Psoas muscle (tissue), 8 donors: Measurements from ENCODE around the gene PTPRO. TPM values are rescaled to one million over a fixed set of nuclear protein-coding genes. Genes with fewer than 3 reads are reported as not detected.

ENCODE experiments used
- ATAC-seq, 4 donors: fragments of 200-7000 bp; cut with Tn5 transposase; one replicate each; pipeline ENCODE4 v1.9.1; 2020; ENCODE audit warnings: moderate library complexity in 3 of 4, mild to moderate bottlenecking in 2 of 4
- DNase-seq, 2 donors: peaks; one replicate each; pipeline ENCODE4 v3.0.0-alpha.2; 2020
- H3K27ac ChIP-seq: fragments of 200-600 bp; one replicate; pipeline ENCODE4 v1.8.0; 2022
- H3K27me3 ChIP-seq, 3 donors: fragments of 200-600 bp in 1 of 3; one replicate each; pipeline versions ENCODE4 v1.6.1 to v1.8.0; 2013 to 2022; ENCODE audit warnings: low read length in 2 of 3, mild to moderate bottlenecking in 2 of 3, moderate library complexity in 1 of 3; ENCODE audit not compliant: insufficient read depth in 3 of 3
- H3K36me3 ChIP-seq, 2 donors: fragments of 200-600 bp in 1 of 2; one replicate each; pipeline versions ENCODE4 v1.6.1 to v1.8.0; 2013 to 2022; ENCODE audit warnings: low read depth in 1 of 2, mild to moderate bottlenecking in 1 of 2, moderate library complexity in 1 of 2; ENCODE audit not compliant: insufficient read depth in 1 of 2
- H3K4me1 ChIP-seq: fragments of 200-600 bp; one replicate; pipeline ENCODE4 v1.8.0; 2022
- H3K4me3 ChIP-seq: fragments of 200-600 bp; one replicate; pipeline ENCODE4 v1.8.0; 2022; ENCODE audit warnings: mild to moderate bottlenecking
- H3K9me3 ChIP-seq: fragments of 200-600 bp; one replicate; pipeline ENCODE4 v1.8.0; 2022
- WGBS, 3 donors: extraction: QIAGEN DNeasy Blood & Tissue Kit; methylation state at CpG; one replicate each; pipeline versions ENCODE4 v1.1.6 to v1.1.7; 2013; 5-methylcytosine and 5-hydroxymethylcytosine counted together
- intact Hi-C, 2 donors: fragments of 100-400 bp; cut with DNase I; formaldehyde crosslinking; loops; one replicate each; pipeline versions ENCODE4 v1.11.0 to v1.14.2; 2022
- polyA plus RNA-seq, 3 donors: library from polyadenylated mRNA; stranded (reverse); fragments of 200-250 nt; gene quantifications; one replicate each; pipeline ENCODE4 v1.2.3, GENCODE V29; 2013
- total RNA-seq, 4 donors: library from RNA; stranded (reverse); fragmentation: NEBNext Ultra II Directional in 2 of 4; extraction: Animal tissue kit (Norgen Biotek cat#: 25700) in 2 of 4; gene quantifications; one replicate each; pipeline versions ENCODE4 v1.2.1 to v1.2.4, GENCODE V29; 2021 to 2023
- TF ChIP-seq, protein P1 (sequence below): fragments of 200-600 bp; IDR thresholded peaks from one replicate; pipeline ENCODE4 v1.8.0; 2022; ENCODE audit warnings: antibody characterized with exemption
- donor health status: healthy with polysubstance abuse.
- donor health status: DM: no; HTN: no; CAD: no; lungs with moderate emphysema.
- donor health status: Bipolar disorder and iron deficiency.
- donor health status: healthy.
- donor health status: DM: yes; HTN: yes; CAD: no.
- donor health status: DM: no; HTN: no; CAD: no.
- donor health status: DM: no; HTN: no; CAD: no.
- donor health status: DM: yes; HTN: yes; CAD: no.

The PTPRO gene
- total and polyA plus RNA-seq, 7 donors, result 0.21 to 2.3 (median 0.45) TPM

DNA sequence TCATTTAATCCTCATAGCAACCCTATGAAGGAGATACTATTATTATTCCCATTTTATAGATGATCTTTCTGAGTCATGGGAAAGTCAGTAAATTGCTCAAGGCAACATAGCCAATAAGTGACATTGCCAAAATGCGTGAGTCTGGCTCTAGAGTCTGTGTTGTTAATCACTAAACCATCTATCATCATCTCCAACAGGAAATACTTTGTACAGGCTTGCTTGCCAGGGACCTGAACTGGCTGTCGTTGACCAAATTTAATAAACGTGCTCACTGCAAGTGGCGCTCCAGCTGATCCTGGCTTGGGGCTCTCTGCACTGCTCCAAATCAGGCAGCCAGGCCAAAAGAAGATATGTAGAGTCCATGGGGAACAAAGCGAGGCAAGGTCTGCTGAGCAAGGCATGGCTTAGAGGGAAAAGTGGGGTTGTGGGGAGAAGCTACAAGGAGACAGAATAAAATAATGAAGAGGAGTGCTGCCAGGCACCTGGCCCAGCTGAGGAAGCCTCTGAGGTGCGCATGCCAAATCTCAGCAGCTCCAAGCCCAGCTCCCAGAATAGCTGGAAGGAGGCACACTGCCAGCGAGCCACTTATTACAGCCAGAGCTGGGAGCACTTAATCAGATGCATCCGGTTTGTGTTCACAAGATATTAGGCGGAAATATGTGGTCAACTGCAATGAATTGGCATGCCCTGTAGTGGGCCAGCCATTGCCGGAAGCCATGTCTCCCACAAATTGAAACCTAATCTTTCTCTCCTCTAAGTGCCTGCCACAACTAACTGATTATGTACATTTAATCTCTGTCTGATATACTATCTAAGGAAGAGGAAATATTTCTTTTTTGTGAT, 43.3 kb upstream of the PTPRO start:
- intact Hi-C loops, result loop anchor here (5.0 to 10.0 kb wide), 4 partner anchors 243 to 578 kb away; partner anchors contain the start of gene ART4 (in 1 of the 2)
- DNase-seq (peak; percentile 85 to 92), ATAC-seq (peak; percentile 89 to 95 (median 92))
- no peaks in the 10 kb centered on the region for H3K9me3 ChIP-seq
- peaks cover 13% of the 10 kb centered on the region for H3K4me1 ChIP-seq
- no peaks in the 10 kb centered on the region for H3K27me3 ChIP-seq
- H3K4me3 ChIP-seq, result no peak overlapping the region
- 2 to 5% (median 5%) methylated on average over 10 of the region's 10 CpGs for WGBS, 3 donors
- H3K36me3 ChIP-seq, result no peaks in the 10 kb centered on the region
- TF ChIP-seq, protein P1, sequence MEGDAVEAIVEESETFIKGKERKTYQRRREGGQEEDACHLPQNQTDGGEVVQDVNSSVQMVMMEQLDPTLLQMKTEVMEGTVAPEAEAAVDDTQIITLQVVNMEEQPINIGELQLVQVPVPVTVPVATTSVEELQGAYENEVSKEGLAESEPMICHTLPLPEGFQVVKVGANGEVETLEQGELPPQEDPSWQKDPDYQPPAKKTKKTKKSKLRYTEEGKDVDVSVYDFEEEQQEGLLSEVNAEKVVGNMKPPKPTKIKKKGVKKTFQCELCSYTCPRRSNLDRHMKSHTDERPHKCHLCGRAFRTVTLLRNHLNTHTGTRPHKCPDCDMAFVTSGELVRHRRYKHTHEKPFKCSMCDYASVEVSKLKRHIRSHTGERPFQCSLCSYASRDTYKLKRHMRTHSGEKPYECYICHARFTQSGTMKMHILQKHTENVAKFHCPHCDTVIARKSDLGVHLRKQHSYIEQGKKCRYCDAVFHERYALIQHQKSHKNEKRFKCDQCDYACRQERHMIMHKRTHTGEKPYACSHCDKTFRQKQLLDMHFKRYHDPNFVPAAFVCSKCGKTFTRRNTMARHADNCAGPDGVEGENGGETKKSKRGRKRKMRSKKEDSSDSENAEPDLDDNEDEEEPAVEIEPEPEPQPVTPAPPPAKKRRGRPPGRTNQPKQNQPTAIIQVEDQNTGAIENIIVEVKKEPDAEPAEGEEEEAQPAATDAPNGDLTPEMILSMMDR, result no peak
- H3K27ac ChIP-seq, result peak overlapping the region; percentile 74

DNA sequence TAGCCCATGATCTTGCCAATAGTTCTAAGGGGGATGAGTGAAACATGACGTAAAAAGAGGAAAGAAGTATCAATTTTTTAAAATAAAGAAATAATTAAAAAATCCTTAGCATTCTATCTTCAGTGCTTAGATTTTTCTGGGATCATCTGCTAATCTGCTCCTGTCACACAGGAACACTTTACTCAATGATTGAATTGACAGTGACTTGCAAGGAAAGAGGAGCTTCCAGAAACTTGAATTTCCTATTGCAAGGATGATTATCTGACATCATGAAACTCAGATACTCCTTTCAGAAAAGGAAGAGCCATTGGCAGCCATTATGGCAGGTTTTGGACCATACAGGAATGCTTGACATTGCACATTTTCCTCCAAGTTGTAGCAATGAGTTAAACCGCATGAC, 41.4 kb upstream of the PTPRO start:
- 96 to 98% (median 98%) methylated on average over 2 of the region's 2 CpGs for WGBS, 3 donors
- intact Hi-C loops, result no loop called here
- no peak for DNase-seq

DNA sequence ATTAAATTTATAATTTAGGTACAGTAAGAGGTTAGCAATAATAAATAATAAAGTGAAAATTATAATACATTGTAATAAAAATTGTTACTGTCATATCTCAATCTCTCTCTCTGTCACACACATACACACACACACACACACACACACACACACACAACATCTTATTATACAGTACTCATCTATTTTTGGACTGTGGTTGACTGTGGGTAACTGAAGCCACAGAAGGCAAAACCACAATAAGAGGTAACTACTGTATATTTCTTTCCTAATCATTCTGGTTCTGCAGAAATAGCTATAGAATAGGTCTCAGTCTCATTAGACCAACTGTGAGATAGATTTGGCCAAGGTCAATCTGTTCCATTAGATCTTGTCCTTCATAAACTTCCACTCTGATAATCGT, 33.1 kb upstream of the PTPRO start:
- intact Hi-C loops, result no loop called here
- TF ChIP-seq, protein P1, result no peak
- H3K27ac ChIP-seq, result no peak overlapping the region
- H3K4me3 ChIP-seq, result no peak overlapping the region
- H3K36me3 ChIP-seq, result no peaks in the 10 kb centered on the region
- DNase-seq, result no peak
- H3K9me3 ChIP-seq, result no peaks in the 10 kb centered on the region
- WGBS, 3 donors, result 50 to 78% (median 57%) methylated on average over 1 of the region's 1 CpG
- ATAC-seq, result peak in 1 of 4 donors; percentile 25
- no peaks in the 10 kb centered on the region for H3K4me1 ChIP-seq
- no peaks in the 10 kb centered on the region for H3K27me3 ChIP-seq

More for the DNA sequence above, 41.4 kb upstream of the PTPRO start:
- no peaks in the 10 kb centered on the region for H3K27me3 ChIP-seq
- TF ChIP-seq, protein P1, result no peak
- no peak overlapping the region for H3K4me3 ChIP-seq
- H3K36me3 ChIP-seq, result no peaks in the 10 kb centered on the region
- ATAC-seq, result no peak
- H3K4me1 ChIP-seq, result peaks cover 13% of the 10 kb centered on the region
- no peaks in the 10 kb centered on the region for H3K9me3 ChIP-seq
- no peak overlapping the region for H3K27ac ChIP-seq

DNA sequence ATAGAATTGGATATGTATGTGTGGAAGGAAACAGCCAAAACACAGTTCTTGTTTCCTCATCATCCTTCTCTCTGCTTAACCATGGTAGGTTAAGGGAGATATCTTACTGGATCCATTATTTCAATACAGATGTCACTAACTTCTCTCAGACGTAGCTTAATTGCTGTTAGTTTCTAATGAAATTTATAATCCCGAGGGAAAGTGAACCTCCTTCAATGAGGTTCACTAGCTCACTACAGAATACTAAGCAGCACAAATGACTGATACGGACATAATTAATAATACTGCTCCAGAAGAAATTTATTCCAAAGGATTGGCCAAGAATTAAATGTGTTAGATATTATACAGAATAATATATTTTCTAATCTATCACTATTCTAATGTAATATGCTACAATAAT, 28.6 kb upstream of the PTPRO start:
- ATAC-seq, result no peak
- whole genome bisulfite sequencing, 3 donors, result 80 to 83% (median 82%) methylated on average over 3 of the region's 3 CpGs

More for the DNA sequence above, 28.6 kb upstream of the PTPRO start:
- TF ChIP-seq, protein P1, result no peak
- Histone ChIP-seq H3K27ac (no peak overlapping the region), H3K4me1 (no peaks in the 10 kb centered on the region), H3K27me3 (peaks cover 0 to 5% (median 0%) of the 10 kb centered on the region in 3 donors), H3K4me3 (no peak overlapping the region), H3K36me3 (no peaks in the 10 kb centered on the region), H3K9me3 (no peaks in the 10 kb centered on the region)
- DNase-seq, result no peak
- intact Hi-C loops, result no loop called here
